ENCODE measurements around the gene SOSTDC1.
A peak's percentile ranks its signal among the peaks of the same experiment; 100 is the strongest.
"Not testable (repeated sequence)": the region's sequence is repeated elsewhere in the genome, so short reads cannot be mapped to it uniquely, and the experiment has no call there.

Gene SOSTDC1

DNA sequence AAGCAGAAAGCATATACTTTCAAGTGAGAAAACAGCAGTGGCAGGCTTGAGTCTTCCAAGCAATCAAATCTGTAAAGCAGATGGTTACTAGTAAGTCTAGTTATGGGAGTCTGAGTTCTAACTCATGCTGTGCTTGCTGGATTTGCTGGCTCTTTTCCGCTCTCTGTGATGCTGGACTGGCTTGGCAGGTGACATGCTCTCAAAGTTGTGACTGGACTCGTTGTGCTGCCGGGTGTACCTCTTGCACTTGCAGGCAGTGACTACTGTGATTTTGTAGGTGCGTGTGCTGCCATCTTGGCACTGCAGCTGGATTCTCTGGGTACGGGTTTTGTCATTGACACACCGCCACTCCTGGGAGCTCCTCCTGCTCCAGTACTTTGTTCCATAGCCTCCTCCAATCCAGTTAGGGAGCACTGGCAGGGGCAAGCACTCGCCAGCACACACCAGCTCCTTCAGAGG is 3.1 kb downstream of the SOSTDC1 start:
- DNase-seq (ENCODE audit: low read depth): no peak

DNA sequence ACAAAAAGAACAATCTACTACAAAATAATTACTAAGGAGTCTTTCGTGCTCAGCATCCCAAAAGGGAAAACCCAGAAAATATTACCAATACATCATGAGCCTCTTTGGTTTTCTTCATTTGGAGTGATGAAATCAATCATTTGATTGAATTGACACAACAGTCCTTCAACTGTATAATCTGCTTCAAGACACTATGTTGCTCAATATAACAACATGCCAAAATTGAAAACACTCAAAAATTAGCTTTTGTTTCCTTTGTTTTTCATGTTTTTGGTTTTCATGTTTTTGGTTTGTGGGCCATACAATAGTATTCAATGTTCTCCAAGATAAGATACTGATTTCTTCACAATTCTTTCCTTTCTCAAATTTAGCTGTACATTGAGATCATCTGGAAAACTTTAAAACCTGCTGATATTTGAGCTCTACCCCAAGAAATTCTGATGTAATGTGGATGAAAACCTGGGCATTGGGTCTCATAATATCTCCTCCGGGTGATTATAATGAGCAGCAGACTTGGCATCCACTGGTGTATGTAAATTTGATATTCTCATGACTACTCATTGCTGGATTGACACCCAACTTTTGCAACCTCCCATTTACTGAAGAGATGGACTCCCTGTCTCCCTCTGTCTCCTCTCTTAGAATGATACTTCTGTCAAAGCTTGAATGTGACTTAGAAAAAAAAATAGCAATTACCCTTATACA is 4.6 kb downstream of the SOSTDC1 start:
- peak; percentile 60 for DNase-seq (ENCODE audit: low read depth)

DNA sequence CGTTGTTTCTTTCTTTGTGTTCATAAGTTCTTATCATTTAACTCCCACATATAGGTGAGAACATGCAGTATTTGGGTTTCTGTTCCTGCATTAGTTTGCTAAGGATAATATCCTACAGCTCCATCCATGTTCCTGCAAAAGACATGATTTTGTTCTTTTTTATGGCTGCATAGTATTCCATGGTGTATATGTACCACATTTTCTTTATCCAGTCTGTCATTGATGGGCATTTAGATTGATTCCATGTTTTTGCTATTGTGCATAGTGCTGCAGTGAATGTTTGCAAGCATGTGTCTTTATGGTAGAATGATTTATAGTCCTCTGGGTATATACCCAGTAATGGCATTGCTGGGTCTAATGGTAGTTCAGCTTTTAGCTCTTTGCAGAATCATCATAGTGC is 9.2 kb downstream of the SOSTDC1 start:
- DNase-seq (ENCODE audit: low read depth): not testable (repeated sequence)

DNA sequence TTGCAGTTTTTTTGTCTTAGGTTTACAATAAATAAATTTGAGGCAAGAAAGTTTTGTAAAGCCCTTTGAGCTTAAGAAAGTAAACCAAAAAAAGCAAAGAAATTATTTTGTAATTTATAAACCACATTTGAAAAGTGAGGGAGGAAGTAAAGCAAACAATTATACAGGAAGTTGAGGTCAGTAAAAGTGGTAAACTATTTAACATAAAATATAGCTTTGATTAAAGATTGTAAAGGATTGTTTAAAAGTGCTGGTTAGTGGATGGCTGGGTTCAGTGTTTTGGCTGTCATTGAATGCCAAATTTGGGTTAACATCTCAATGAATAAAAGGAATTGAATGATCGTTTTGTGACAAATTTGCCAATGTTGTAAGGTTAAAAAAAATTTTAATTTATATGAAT is 9.9 kb downstream of the SOSTDC1 start:
- DNase-seq (ENCODE audit: low read depth): no peak

DNA sequence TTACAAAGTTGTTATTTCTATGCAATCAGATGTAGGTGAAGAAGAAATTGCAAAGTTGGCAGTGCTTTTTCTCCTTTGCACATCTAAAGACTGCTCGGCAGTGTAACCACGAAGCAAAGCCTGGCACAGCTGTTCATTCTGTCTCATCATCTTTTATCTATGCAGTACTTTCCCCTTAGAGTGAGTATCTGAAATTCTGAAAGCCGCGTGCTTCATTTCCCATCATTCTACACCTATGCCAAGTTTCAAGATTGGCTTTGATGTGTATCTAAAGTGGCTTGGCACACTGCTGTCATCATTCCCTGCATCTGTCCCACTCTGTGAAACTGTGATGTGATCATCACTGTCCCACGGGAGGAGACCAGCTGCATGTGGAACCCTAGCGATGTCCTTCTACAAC is 15.2 kb downstream of the SOSTDC1 start:
- DNase-seq (ENCODE audit: low read depth): no peak

DNA sequence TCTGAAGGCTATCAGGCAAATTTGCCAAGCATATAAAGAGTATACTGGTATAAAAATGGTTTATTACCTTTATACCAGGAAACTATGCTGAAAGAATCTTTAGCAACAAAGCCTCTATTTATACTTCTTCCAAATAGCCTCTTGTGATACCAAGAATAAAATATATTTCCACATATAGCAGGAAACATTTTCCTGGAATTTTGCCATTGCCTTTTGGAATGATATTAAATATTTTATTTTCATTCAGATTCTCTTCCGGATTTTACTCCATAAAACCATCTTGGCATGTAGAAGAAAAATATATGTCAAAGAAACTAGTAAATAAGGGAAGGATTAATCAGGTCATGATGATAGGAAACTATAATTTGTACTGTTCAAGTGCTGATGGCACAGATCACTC is 17.7 kb downstream of the SOSTDC1 start:
- DNase-seq (ENCODE audit: low read depth): no peak

DNA sequence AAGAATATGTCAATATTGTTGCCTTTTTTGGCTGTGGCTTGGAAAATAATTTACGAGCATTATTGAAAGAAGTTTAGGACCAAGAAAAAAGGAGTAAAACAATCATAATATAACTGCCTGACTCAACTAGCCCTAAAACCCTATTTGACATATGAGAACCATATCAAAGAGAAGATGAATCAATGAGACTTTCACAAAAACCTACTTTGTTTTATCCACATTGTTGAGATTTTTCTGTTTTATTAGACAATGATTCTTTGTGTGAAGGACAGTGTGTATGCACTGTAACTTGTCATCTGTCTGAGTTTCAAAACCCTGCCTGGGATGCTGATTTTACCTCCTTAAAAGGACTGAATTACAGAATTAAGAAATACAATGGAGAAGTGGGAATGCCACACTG is 19.0 kb downstream of the SOSTDC1 start:
- no peak for DNase-seq (ENCODE audit: low read depth)

DNA sequence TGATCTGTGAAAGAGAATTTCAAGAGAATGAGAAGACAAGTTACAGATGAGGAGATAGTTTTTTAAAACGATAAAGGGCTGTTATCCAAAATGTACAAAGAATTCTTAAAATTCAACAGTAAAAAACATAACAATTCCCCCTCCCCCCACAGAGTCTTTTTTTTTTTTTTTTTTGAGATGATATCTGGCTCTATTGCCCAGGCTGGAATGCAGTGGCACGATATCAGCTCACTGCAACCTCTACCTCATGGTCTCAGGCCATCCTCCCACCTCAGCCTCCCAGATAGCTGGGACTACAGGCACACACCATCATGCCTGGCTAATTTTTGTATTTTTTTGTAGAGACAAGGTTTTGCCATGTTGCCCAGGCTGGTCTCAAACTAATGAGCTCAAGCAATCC is 21.7 kb downstream of the SOSTDC1 start:
- DNase-seq (ENCODE audit: low read depth): not testable (repeated sequence)

DNA sequence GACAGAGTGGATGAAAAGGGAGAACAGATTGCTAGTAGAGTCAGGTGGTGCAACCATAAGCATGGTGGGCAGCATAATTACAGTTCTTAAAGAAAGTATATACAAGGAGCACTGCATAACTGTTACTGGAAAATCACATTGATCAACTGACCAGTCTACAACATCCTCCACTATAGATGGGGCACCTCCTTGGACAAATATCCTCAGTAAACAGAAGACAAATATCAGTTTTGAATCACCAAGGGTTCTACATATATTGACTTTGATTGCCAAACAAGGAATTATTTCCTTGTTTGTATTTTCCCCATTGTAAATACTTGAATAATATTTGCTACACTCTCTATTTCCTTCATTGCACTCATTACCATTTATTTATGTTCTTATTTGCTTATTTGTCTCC is 26.6 kb downstream of the SOSTDC1 start:
- DNase-seq (ENCODE audit: low read depth): no peak

DNA sequence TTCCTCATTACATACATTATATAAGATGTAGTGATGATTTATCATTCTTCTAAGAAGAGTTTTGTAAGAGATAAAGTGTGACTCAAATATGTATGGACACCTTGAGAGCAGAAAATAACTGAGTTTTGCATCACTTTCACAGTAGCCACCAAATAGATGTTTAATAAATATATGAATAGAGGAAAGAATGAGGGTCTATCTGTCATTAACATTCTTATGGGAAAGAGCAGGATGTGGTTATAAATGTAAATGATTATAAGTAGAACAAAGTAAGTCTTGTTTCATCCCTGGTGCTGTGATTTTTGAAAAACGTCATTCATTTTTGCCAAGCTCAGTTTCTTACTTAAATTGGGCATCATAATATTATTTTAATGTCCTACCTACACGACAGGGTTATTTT is 29.2 kb downstream of the SOSTDC1 start:
- no peak for DNase-seq (ENCODE audit: low read depth)

DNA sequence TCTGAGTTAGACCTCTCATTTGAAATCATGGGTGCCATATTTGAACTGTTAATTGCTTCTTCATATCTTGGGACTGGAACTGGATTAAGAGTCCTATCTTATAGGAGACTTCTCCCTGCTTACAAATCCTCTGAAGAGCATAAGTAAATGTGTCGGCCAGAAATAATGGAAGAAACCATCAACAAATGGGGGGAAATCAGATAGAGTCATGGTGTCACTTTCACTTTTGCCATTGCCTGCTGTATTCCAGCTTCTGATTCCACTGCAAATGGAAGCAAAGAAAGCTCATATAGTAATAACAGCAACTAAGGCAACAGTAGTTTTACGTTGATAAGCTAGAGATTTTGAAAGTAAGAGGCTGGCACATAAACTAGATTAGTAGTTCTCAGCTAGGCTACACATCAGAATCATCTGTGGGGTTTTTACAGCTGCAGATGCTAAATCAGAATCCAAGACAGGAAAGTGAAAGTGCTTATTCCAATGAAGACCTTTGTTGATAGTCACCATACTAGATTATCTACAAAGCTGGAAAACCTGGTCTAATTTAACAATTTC is 31.9 kb downstream of the SOSTDC1 start:
- no peak for DNase-seq (ENCODE audit: low read depth)

DNA sequence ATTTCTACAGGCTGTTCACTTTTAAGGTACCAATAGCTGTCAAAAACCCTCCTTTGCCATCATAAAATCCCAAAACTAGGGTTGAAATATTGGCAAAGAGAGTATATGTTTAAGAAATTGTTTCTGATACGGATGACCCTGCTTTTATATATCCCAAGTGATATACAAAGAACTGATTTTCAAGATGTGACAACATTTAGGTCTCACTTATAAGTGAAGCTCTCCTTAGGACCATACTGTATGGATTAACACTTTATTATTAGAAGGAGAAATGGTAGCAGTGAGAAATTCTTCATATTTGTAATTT is 33.2 kb downstream of the SOSTDC1 start:
- no peak for DNase-seq (ENCODE audit: low read depth)

DNA sequence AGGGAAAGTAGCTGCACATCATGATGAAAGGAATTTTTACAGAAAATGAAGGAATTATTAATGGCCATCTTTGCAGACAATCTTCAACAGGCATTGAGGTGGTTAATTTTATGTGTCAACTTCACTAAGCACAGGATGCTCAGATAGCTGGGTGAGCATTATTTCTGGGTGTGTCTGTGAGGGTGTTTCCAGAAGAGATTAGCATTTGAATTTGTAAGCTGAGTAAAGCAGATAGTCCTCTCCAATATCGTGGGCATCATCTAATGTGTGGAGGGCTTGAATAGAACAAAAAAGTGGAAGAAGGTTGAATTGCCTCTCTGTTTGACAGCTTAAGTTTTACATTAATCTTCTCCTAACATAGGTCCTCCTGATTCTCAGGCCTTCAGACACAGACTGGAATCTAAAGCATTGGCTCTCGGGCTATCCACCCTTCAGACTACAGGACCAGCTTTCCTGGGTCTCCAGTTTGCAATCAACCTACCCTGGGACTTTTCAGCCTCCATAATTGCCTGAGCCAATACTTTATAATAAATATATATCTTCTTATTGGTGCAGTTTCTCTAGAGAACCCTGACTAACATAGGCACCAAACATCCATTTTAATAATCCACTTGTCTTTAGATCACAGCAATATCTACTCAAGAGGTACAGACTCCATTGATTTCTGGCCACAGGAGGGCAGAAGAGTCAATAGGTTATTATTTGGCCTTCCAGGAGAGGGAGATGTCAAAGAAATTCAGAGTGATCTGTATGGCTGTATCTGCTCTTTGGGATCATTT is 33.7 kb downstream of the SOSTDC1 start:
- peak; percentile 35 for DNase-seq (ENCODE audit: low read depth)

DNA sequence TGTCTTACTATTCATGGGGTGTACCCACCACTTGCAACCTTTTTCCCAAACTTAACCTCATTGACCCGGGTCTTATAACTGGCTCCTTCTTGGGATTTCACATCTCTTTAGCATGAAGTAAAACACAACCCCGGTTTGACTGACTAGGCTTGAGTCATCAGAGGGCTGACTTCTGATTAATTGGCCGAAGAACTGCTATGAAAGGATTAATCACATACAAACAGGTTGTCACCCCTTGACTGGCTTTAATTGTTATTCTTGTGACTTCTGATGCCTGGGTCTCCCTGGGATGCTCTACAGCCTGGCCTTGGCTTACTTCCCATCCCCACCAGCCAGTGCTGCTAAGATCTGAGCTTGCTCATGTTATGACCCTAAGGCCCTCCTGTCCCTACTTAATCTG is 35.4 kb downstream of the SOSTDC1 start:
- no peak for DNase-seq (ENCODE audit: low read depth)

DNA sequence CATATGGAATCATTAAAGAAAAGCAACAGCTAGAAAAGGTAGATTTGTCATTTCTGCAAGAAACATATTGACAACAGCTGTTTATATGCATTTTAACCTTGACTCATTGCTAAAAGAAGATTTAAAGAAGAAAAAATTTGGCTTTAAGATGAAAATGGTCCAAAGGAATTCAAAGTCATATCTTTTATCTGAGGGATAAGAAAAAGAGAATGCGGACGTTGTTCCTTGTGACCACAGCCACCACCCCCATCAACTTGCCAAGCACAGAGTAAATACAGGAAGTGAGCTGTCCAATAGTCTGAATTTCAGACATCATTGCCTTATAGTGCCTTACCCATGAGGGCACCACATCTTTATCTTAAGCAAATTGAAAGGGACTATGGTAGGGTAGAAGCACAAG is 36.9 kb downstream of the SOSTDC1 start:
- DNase-seq (ENCODE audit: low read depth): no peak

DNA sequence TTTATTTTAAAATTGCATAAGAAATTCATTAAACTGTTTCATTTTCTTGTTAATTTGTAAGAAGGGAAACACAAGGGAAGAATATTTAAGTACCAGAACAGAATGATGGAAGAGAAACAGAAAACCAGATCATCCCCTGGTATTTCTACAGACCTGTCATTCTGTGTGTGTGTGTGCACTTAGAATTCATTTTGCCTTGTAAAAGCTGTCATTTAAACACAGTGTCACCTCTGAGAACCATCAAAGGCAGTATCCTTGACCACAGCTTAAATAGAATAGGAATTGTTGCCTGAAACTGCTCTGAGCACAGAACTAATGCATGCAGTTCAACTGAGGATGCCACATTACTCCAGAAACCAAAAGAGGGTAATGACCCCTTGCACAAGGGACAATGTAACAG is 37.4 kb downstream of the SOSTDC1 start:
- no peak for DNase-seq (ENCODE audit: low read depth)

DNA sequence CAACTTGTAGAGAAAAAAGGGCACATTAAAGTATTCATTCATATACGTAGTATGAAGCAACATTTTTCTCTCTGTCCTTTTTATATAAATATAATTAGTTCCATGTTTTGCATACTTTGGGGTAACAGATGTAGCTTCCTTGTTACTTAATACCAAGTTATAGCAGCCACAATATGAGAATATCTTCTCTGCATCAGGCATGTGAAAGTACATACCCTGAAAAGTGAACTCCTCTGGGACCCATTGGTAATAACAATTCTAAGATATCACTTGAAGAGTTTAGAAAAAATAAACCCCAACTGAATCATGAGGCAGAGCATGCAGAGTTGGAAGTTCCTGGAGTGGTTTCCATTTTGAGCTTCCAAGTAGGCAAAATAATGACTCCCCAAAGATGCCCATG is 41.8 kb downstream of the SOSTDC1 start:
- peak; percentile 87 for DNase-seq (ENCODE audit: low read depth)

DNA sequence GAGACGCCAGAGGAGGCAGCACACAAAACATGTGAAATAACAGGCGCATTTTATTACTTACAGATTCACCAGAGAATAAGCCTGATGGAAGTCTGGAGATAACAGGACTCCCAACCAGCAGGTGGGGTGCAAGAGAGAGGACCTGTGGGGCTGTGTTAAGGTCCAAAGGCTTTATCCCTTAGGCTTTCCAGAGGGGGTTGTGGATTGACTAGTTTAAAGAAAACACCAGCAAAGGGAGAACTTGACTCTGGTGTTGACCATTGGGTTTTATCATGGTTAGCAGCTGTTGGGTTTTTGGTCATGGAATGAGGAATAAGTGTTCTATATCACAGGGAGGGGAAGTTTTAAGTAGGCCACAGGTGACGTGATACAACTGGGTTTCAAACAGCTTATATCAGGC is 42.6 kb downstream of the SOSTDC1 start:
- no peak for DNase-seq (ENCODE audit: low read depth)

DNA sequence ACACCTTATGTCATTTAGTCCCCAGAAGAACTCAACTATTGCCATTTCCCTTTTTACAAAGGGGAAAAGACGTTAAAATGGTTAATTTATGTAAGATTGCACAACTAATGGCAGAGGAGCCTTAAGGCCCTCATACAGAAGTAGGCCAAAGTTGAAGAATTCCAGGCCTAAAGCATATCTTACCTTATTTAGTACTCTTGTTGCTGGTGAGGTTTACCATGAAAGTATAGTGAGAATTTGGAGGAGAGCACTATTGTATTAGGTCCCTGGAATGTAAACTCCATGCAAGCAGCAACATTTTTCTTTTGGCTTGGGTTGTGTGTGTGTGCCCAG is 43.5 kb downstream of the SOSTDC1 start:
- DNase-seq (ENCODE audit: low read depth): peak; percentile 23

DNA sequence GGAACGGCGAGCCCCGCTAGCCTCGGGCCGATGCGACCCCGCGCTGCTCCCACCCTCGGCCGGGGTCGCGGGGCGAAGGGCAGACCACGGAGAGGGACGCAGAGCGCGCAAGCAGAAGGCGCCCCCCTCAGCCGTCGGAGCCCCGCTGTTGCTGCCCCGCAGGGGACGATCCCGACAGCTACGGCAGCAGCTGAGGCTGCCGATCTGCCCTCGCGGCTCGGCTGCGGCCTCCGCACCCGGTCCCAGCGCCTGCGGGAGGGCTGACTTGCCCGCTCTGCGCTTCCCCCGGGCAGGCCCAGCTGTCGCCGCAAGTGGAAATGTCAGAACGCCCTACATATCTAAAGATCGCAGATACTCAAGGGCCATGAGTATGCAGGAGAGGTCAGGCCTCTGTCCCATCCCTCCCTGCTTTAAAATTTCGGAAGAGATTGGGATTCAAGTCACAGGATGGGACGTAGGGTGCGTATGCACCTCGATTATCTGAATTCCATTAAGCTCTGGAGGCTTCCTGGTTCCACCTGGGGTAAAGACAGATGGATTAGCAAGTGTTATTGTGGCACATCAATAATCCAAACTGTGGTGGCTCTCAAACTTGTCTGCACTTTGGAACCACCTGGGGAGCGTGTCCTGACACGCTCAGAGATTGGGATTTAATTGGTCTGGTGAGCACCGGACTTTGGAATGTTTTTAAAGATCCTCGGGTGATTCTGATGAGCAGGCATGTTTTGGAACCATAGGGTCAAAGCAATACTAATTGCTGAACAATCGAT is 44.0 kb downstream of the SOSTDC1 start, which contains the start of gene CRPPA:
TSS of gene CRPPA (minus strand) at position 206 of the 770 bp plus-strand sequence. CDS start 216 bp downstream, outside the sequence.
- peak; percentile 30 for DNase-seq (ENCODE audit: low read depth)

DNA sequence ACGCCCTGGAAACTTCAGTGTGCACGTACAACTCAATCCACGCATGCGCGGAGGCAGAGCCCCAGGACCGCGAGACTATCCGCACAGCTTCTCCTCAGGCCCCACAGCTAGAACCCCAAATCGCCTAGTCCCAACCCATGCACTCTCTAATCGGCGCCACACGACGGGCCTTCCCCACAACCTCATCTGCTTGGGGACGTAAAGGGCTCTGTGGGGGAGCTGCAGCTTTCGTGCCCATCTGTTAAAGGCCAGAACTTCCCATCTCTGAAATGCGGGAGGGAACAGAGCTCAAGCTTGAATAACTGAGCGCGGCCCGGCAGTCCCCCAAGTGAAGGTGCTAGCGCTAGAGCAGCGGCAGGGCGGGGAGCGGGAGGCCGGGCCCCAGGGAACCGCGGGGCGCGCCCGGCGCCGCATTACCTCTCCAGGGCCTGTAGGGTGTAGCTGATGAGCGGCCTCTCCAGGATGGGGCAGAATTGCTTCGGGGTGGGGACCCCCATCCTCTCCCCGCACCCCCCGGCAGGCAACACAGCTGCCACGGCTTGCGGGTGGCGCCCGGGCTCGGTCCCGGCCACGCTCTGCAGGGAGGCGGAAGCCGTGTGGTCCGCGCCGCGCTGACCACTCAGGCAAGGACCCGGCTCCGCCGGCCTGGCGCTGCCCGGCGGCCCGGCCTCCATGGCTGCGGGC is 44.7 kb downstream of the SOSTDC1 start:
- peak; percentile 78 for DNase-seq (ENCODE audit: low read depth)

DNA sequence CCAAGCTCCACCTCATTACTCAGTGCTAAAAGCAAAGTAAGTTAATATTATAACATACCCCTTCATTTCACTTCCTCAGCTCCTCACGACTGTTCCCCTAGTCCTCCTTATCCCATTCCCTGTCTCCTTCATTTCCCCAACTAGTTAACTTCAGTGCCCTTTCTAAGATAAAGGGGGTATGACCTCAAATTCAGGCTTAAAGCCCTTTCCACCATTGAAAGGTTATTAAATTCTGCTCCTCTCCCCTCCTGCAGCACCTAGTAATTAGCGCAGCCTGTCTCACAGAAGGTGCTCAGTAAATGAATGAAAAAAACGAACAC is 45.2 kb downstream of the SOSTDC1 start:
- DNase-seq (ENCODE audit: low read depth): no peak

Data from fibroblast of gingiva (primary cell).